CD4-positive, alpha-beta T cell treated with Interleukin-17A for 1 hour (primary cell): ENCODE data around the gene LYRM4.

ENCODE experiments used
- DNase-seq: peaks from one replicate; pipeline ENCODE4 v3.0.0-alpha.2; 2020

The LYRM4 gene

GRCh38 chr6:5241252-5241651 lies 19.5 kb downstream of the LYRM4 start:
- DNase-seq: no peak

DNA sequence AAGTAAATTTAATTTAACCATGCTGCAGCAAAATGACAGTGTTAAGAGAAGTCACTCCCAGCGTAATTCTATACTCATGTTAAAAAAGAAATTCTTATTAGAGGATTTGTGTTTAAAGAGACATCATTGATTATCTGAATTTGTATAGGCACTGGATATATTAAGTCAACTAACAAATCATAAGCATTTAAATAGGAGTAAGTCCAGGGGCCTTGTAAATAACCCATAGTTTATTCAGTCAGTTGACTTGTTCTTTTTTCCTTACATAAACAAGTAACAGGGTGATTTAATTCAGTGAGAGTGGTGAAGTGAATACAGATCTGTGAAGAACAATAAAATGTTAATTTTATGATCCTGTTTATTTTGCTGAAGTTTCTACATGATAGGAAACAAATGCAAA lies 22.4 kb downstream of the LYRM4 start:
- no peak for DNase-seq

GRCh38 chr6:5237805-5238204 lies 22.9 kb downstream of the LYRM4 start:
- DNase-seq: no peak

DNA sequence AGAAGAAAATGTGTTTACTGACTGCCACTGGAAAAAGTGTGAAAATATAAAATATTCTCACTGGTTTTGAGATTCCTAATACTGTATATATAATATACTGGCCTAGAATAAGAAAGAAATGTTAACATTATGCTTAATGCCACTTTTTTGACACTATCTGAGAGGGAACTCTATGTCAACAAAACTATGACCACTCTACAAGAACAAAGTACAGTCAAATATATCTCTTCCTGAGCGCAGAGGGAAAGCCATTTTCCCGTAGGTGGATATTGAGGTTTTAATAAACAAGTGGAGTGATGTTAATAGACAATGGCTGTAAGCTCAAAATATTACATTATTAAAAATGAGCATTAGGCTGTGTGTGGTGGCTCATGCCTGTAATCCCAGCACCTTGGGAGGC lies 24.9 kb downstream of the LYRM4 start:
- DNase-seq: no peak

- no peak for DNase-seq
Observed at GRCh38 chr6:5234874-5235273, 25.9 kb downstream of the LYRM4 start.

GRCh38 chr6:5231289-5231688 lies 29.5 kb downstream of the LYRM4 start:
- DNase-seq: no peak

GRCh38 chr6:5230081-5230480 lies 30.7 kb downstream of the LYRM4 start:
- DNase-seq: no peak

DNA sequence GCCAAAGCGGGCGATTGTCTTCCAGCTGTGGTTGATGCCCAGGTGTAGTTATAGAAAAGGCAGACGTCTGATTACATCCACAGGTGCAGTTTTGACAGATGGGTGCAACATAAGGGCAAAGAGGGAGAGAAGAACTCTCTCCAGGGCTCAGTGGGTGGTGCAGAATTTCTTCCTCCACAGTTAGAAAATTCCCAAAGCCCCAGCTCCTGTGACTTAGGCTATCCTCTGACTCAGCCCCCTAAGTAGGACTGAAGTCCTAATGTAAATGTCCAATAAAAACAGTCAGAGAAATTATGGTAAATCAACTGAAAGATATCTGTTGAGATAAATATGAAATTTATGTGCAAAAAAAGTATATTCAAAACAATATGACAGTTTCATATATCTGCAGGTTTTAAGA lies 31.4 kb downstream of the LYRM4 start:
- DNase-seq: no peak

- no peak for DNase-seq
Observed at GRCh38 chr6:5223309-5223708, 37.4 kb downstream of the LYRM4 start.

DNA sequence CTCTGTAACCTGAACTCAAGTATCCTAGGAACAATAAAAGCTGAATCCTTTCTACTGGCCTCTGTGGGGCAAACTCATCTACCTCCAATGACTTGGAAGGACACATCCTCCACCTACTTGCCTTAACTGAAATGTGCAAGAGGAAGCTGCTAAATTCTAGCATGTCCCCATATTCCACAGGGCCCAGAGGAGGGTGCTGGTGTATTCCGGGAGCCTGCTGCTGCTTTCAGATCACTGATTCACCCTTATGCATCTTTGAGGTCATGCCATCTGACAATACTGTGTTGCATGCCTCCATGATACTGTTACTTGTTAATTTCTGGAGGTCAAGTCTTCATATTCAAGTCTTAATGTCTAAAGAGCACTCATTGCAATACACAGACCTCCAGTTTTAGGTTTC lies 40.3 kb downstream of the LYRM4 start:
- no peak for DNase-seq

DNA sequence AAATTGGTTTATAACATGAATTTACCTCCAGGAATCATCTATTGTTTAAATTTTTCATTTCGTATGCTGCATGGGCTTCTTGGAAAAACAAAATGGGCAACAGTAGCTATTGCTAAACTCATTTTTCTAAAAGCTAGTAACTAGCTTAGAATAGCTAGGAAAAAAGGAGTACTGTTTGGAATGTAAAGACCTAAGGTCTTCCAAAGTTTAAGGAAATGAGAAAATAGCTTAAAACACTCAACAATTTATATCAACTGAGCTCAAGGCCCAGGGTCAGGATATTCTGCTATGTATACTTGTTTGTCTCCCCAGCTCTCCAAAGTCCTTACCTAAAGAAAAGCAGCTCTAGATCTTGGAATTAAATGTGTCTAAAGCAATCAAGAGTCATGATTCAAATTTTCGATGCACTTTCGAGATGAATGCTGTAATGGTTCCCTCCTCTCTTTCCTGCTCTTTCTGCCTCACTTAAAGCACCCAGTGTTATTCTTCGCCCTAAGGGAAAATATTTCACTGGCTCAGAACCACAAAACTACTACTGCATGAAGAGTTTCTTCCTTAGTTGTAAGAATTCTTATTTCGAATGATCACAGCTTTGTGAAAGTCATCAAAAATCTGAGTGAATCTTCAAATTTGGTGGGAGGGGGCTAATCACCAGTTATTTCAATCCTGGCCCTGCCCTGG lies 41.6 kb downstream of the LYRM4 start:
- no peak for DNase-seq

DNA sequence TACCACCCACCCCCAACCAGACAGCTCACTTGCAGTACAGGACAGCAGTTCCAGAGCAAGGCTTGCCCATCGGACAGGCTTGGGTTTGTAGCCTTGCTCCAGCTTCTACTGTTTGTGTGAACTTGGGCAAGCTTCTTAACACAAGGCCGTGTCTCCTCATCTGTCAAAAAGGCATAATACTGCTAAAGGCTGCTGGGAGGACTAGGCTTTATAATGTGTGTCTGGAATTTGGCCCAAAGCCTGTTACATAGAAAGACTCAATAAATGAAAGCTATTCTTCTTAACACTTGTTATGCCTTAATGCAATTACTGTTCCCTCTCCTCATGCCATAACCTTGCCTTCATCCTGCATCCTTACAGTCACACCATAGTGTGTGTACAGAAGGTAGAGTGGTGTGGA lies 43.4 kb downstream of the LYRM4 start:
- no peak for DNase-seq

DNA sequence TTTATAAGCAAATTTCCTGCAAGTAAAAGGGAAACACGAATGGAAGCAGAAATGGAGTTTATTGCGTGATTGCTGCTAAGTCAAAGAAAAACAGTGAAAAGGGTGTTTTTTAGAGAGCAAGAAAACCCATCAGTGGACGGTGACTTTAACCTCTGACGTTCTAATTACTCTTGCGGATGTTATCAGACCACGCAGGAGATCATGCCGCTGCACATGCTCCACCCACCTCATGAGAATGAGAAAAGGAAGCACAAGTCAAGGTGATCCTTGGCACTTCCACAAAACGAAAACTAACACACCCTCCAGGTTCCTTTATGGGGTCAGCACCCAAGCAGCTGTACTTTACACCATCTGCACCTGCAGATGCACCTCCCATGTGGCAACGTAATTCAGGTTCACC lies 45.0 kb downstream of the LYRM4 start:
- no peak for DNase-seq

- DNase-seq: no peak
Observed at GRCh38 chr6:5215159-5215558, 45.6 kb downstream of the LYRM4 start.

DNA sequence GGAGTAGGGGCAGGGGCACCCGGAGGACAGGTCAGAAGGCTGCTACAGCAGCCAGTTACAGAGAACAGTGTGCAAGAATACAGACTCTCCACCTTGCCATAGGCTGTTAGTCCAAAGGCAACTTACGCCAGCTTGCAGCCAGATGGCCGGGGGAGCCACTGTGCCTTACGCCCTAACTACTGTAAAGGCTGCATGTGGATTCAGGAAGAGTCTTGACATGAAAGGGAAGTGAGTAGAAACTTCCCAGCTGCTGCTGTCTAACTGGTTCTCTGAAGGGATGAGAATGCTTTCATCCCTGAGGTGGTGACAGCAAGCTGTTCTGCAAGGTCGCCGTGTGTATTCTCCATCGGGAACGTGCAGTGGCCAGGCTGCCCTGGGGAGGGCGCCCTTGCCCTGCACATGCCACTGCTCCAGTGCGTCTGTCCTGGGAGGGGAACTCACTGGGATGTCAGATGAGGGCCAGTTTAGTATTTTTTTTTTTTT lies 46.1 kb downstream of the LYRM4 start:
- DNase-seq: no peak

- no peak for DNase-seq
Observed at GRCh38 chr6:5213836-5214235, 46.9 kb downstream of the LYRM4 start.

- no peak for DNase-seq
Observed at GRCh38 chr6:5211492-5211891, 49.3 kb downstream of the LYRM4 start.

GRCh38 chr6:5208471-5208971 lies 52.2 kb downstream of the LYRM4 start:
- no peak for DNase-seq

GRCh38 chr6:5208057-5208456 lies 52.7 kb downstream of the LYRM4 start:
- no peak for DNase-seq

DNA sequence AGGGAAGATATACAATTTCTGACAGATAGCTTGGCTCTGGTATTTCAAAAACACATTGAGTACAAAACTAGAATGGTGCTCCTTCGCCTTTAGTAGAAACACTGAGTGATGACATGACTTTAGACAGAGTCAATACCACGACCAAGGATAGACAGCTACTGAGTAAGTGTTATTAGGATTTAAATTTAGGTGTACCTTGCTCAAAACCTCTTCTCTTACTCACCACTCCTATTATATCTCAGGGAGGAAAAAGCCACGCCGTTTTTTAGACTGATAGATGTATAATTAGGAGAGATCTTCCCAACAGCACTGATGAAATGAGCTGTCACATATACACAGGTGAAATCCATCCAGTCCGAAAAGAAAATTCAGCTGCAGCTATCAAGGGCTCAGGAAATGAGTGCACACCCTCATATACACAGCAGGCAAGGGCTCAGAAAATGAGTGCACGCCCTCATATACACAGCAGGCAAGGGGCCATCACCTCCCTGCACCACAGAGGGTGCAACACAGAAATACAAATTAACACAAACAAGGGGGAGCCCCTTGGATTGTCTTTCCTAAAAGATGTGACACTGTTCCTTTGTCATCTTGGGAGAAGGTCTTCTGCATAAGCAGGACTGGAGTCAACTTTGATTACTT lies 53.7 kb downstream of the LYRM4 start:
- no peak for DNase-seq

GRCh38 chr6:5205877-5206850 lies 54.6 kb downstream of the LYRM4 start:
- no peak for DNase-seq

DNA sequence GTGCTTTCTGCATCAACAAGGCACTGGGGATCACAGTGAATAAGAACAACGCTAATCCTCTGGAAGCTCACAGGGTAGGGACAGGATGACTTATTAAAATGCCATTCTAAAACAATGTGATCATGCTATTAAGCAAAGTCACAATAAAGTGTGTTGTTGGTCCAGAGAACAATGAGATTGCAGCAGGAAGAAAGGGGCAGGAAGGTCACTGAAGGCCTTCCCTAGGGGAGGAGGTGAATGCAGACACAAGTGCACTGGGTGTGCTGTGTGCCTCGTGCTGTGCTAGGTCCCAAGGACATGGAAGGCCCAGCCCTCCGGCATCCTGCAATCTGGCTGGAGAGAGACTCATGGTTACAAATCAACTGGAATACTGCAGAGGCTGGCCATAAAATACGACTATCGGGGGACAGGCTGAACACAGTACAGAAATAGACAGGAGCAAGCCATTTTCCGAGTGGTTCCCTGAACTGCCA lies 55.7 kb downstream of the LYRM4 start:
- no peak for DNase-seq

DNA sequence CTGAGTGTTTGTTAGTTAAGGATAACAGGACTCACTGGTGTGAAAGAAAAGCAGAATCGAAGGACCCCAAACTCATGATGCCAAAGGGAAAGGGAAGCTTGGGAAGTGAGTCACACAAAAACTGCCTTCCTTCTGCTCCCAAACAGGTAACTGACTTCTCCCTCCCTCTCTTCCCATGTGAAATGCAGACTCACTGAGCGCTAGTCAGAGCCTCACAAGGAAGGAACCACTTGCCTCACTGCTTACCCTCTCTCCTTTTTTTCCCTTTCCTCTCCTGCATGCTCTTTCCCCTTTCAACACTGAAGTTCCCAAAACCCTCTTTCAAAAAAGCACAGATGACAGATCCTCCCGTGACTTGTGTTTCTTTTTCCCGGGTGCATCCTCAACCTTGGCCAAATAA lies 56.4 kb downstream of the LYRM4 start:
- DNase-seq: no peak
